Bone marrow (tissue), 2 donors: ENCODE measurements around the gene ROBO1.

Source experiments
- DNase-seq, 2 donors: peaks; one replicate each; lab custom pipeline; 2025; lab: John Stamatoyannopoulos, UW

The ROBO1 gene

GRCh38 chr3:79012530-79012913 is 755.3 kb downstream of the ROBO1 start:
- DNase-seq: no peak

- DNase-seq: no peak
Measured at GRCh38 chr3:79011821-79012529, 755.8 kb downstream of the ROBO1 start.

GRCh38 chr3:79009861-79010260 is 757.9 kb downstream of the ROBO1 start:
- DNase-seq: no peak

GRCh38 chr3:79006077-79006476 is 761.7 kb downstream of the ROBO1 start:
- no peak for DNase-seq

- DNase-seq: no peak
Measured at GRCh38 chr3:79005084-79005483, 762.7 kb downstream of the ROBO1 start.

- DNase-seq: no peak
Measured at GRCh38 chr3:79003994-79004393, 763.8 kb downstream of the ROBO1 start.

- DNase-seq: no peak
Measured at GRCh38 chr3:79002465-79003372, 765.1 kb downstream of the ROBO1 start.

GRCh38 chr3:79001255-79001654 is 766.5 kb downstream of the ROBO1 start:
- DNase-seq: no peak

- DNase-seq: no peak
Measured at GRCh38 chr3:78999139-78999538, 768.7 kb downstream of the ROBO1 start.

- DNase-seq: no peak
Measured at GRCh38 chr3:78995087-78995486, 772.7 kb downstream of the ROBO1 start.

GRCh38 chr3:78994174-78995027 is 773.4 kb downstream of the ROBO1 start:
- DNase-seq: no peak

GRCh38 chr3:78993375-78993774 is 774.4 kb downstream of the ROBO1 start:
- no peak for DNase-seq

GRCh38 chr3:78992830-78993229 is 775.0 kb downstream of the ROBO1 start:
- DNase-seq: no peak

GRCh38 chr3:78992400-78992799 is 775.4 kb downstream of the ROBO1 start:
- no peak for DNase-seq

- DNase-seq: no peak
Measured at GRCh38 chr3:78991656-78992055, 776.1 kb downstream of the ROBO1 start.

GRCh38 chr3:78990156-78990555 is 777.6 kb downstream of the ROBO1 start:
- DNase-seq: no peak

GRCh38 chr3:78988324-78988723 is 779.5 kb downstream of the ROBO1 start:
- no peak for DNase-seq

GRCh38 chr3:78986416-78987101 is 781.2 kb downstream of the ROBO1 start:
- no peak for DNase-seq

- no peak for DNase-seq
Measured at GRCh38 chr3:78985981-78986380, 781.8 kb downstream of the ROBO1 start.

- DNase-seq: no peak
Measured at GRCh38 chr3:78979028-78979427, 788.8 kb downstream of the ROBO1 start.

- no peak for DNase-seq
Measured at GRCh38 chr3:78978037-78978436, 789.8 kb downstream of the ROBO1 start.

GRCh38 chr3:78977073-78977472 is 790.7 kb downstream of the ROBO1 start:
- DNase-seq: no peak
